GM12891 (cell line): ENCODE data around the gene EDAR.

Source experiments
- POLR2A ChIP-seq: IDR thresholded peaks from 2 replicates; pipeline ENCODE4 v1.6.1; 2011; ENCODE audit warnings: low read depth, low read length, control low read depth
- TAF1 ChIP-seq: IDR thresholded peaks from 2 replicates; pipeline ENCODE4 v1.6.1; 2011; ENCODE audit warnings: low read depth, low read length, control low read depth

- TF ChIP-seq TAF1 (no peak), POLR2A (no peak)
These were observed 81.0 kb downstream of the EDAR start for GRCh38 chr2:108907822-108908712.
